Esophagus (tissue), 2 donors: ENCODE measurements around the gene GRID2IP. TPM values are rescaled to one million over a fixed set of nuclear protein-coding genes. Genes with fewer than 3 reads are reported as not detected.
"Not testable (repeated sequence)": the region's sequence is repeated elsewhere in the genome, so short reads cannot be mapped to it uniquely, and the experiment has no call there.

Source experiments
- H3K27ac ChIP-seq, 2 donors: one replicate each; pipeline ENCODE4 v1.5.1; 2013; ENCODE audit warnings: low read depth in 2 of 2, mild to moderate bottlenecking in 2 of 2, inconsistent platforms in 1 of 2, low read length in 1 of 2, moderate library complexity in 1 of 2
- H3K27me3 ChIP-seq, 2 donors: one replicate each; pipeline ENCODE4 v1.6.1; 2013; ENCODE audit warnings: low read length in 2 of 2, control low read depth in 1 of 2, mild to moderate bottlenecking in 1 of 2; ENCODE audit not compliant: insufficient read depth in 2 of 2, control insufficient read depth in 1 of 2
- H3K36me3 ChIP-seq, 2 donors: one replicate each; pipeline ENCODE4 v1.6.1; 2013; ENCODE audit warnings: low read length in 1 of 2; ENCODE audit not compliant: control insufficient read depth in 2 of 2, insufficient read depth in 2 of 2
- H3K4me1 ChIP-seq, 2 donors: one replicate each; pipeline ENCODE4 v1.6.1; 2013; ENCODE audit warnings: low read length in 1 of 2; ENCODE audit not compliant: control insufficient read depth in 2 of 2, insufficient read depth in 2 of 2
- H3K4me3 ChIP-seq, 2 donors: one replicate each; pipeline ENCODE4 v1.5.1; 2013; ENCODE audit warnings: low read length in 2 of 2, mild to moderate bottlenecking in 2 of 2, low read depth in 1 of 2, moderate library complexity in 1 of 2
- H3K9me3 ChIP-seq, 2 donors: one replicate each; pipeline ENCODE4 v1.6.1; 2013; ENCODE audit warnings: mild to moderate bottlenecking in 2 of 2, low read depth in 1 of 2, low read length in 1 of 2, moderate library complexity in 1 of 2; ENCODE audit not compliant: control insufficient read depth in 2 of 2, insufficient read depth in 1 of 2
- WGBS, 2 donors: extraction: QIAGEN DNeasy Blood & Tissue Kit; methylation state at CpG; one replicate each; pipeline ENCODE4 v1.1.7; 2013; 5-methylcytosine and 5-hydroxymethylcytosine counted together
- polyA plus RNA-seq, 2 donors: library from polyadenylated mRNA; stranded (reverse); fragments of 200-250 nt; gene quantifications; one replicate each; pipeline ENCODE4 v1.2.3, GENCODE V29; 2013
- donor health status: healthy with polysubstance abuse.
- donor health status: Bipolar disorder and iron deficiency.

The GRID2IP gene
- polyA plus RNA-seq, 2 donors = 0.39 to 0.44 TPM

GRCh38 chr7:6578114-6579084 is 27.1 kb upstream of the GRID2IP start:
- WGBS, 2 donors = 87 to 90% methylated on average over 17 to 18 of the region's 18 CpGs
- H3K4me3 ChIP-seq = no peak overlapping the region
- peaks cover 6 to 11% of the 10 kb centered on the region in 2 donors for H3K36me3 ChIP-seq
- peaks cover 0 to 7% of the 10 kb centered on the region in 2 donors for H3K4me1 ChIP-seq
- H3K27ac ChIP-seq = peak overlapping the region; percentile 97 to 99
- no peaks in the 10 kb centered on the region for H3K27me3 ChIP-seq
- H3K9me3 ChIP-seq = no peaks in the 10 kb centered on the region

- H3K36me3 ChIP-seq = peaks cover 6 to 8% of the 10 kb centered on the region in 2 donors
- WGBS, 2 donors = 11 to 12% methylated on average over 51 of the region's 51 CpGs
Measured at GRCh38 chr7:6577369-6578113, 26.3 kb upstream of the GRID2IP start, which contains the start of gene ZDHHC4. Gene ZDHHC4, plus strand, starts transcription at chr7:6577454. Its CDS starts 3,108 bp downstream, at chr7:6580562.

GRCh38 chr7:6576867-6577368 is 25.7 kb upstream of the GRID2IP start:
- not testable (repeated sequence) for H3K36me3 ChIP-seq, H3K27me3 ChIP-seq, H3K9me3 ChIP-seq, H3K4me1 ChIP-seq
- WGBS, 2 donors = 10 to 12% methylated on average over 13 to 14 of the region's 14 CpGs
- H3K4me3 ChIP-seq = peak overlapping the region; percentile 88 to 90
- H3K27ac ChIP-seq = peak overlapping the region; percentile 97 to 99

More at GRCh38 chr7:6577369-6578113, 26.3 kb upstream of the GRID2IP start, which contains the start of gene ZDHHC4:
- no peaks in the 10 kb centered on the region for H3K27me3 ChIP-seq
- H3K9me3 ChIP-seq = no peaks in the 10 kb centered on the region
- peak within 1 kb of the TSS; percentile 88 to 90 for H3K4me3 ChIP-seq
- peaks cover 0 to 7% of the 10 kb centered on the region in 2 donors for H3K4me1 ChIP-seq
- H3K27ac ChIP-seq = peak within 1 kb of the TSS; percentile 97 to 99

GRCh38 chr7:6576024-6576866 is 25.0 kb upstream of the GRID2IP start:
- H3K4me3 ChIP-seq = peak overlapping the region; percentile 37 to 88
- peaks cover 0 to 7% of the 10 kb centered on the region in 2 donors for H3K4me1 ChIP-seq
- H3K27ac ChIP-seq = no peak overlapping the region
- H3K9me3 ChIP-seq = no peaks in the 10 kb centered on the region
- no peaks in the 10 kb centered on the region for H3K27me3 ChIP-seq
- 73 to 74% methylated on average over 14 of the region's 14 CpGs for WGBS, 2 donors
- peaks cover 6% of the 10 kb centered on the region in 2 donors for H3K36me3 ChIP-seq

- Histone ChIP-seq H3K27me3 (no peaks in the 10 kb centered on the region), H3K4me1 (peaks cover 0 to 7% of the 10 kb centered on the region in 2 donors), H3K36me3 (peaks cover under 1% of the 10 kb centered on the region in 2 donors), H3K4me3 (no peak overlapping the region), H3K27ac (no peak overlapping the region), H3K9me3 (no peaks in the 10 kb centered on the region)
- 77 to 81% methylated on average over 9 of the region's 9 CpGs for WGBS, 2 donors
Measured at GRCh38 chr7:6575281-6576023, 24.2 kb upstream of the GRID2IP start.

- Histone ChIP-seq H3K4me3 (no peak overlapping the region), H3K4me1 (no peaks in the 10 kb centered on the region), H3K9me3 (no peaks in the 10 kb centered on the region), H3K27me3 (no peaks in the 10 kb centered on the region), H3K27ac (no peak overlapping the region), H3K36me3 (no peaks in the 10 kb centered on the region)
- 64 to 65% methylated on average over 7 of the region's 7 CpGs for WGBS, 2 donors
Measured at GRCh38 chr7:6571160-6571779, 20.0 kb upstream of the GRID2IP start.

GRCh38 chr7:6567886-6568285 is 16.6 kb upstream of the GRID2IP start:
- no peaks in the 10 kb centered on the region for H3K36me3 ChIP-seq
- H3K4me3 ChIP-seq = no peak overlapping the region
- H3K9me3 ChIP-seq = no peaks in the 10 kb centered on the region
- H3K27me3 ChIP-seq = no peaks in the 10 kb centered on the region
- no peak overlapping the region for H3K27ac ChIP-seq
- no peaks in the 10 kb centered on the region for H3K4me1 ChIP-seq
- WGBS, 2 donors = 82 to 83% methylated on average over 3 of the region's 3 CpGs

GRCh38 chr7:6565655-6566054 is 14.4 kb upstream of the GRID2IP start:
- Histone ChIP-seq H3K27ac (no peak overlapping the region), H3K4me3 (no peak overlapping the region)
- whole genome bisulfite sequencing, 2 donors = 83 to 86% methylated on average over 4 of the region's 4 CpGs

More at GRCh38 chr7:6565655-6566054, 14.4 kb upstream of the GRID2IP start:
- Histone ChIP-seq H3K36me3 (no peaks in the 10 kb centered on the region), H3K27me3 (no peaks in the 10 kb centered on the region), H3K4me1 (no peaks in the 10 kb centered on the region), H3K9me3 (no peaks in the 10 kb centered on the region)
